ENCODE measurements around the gene RECQL5.

DNA sequence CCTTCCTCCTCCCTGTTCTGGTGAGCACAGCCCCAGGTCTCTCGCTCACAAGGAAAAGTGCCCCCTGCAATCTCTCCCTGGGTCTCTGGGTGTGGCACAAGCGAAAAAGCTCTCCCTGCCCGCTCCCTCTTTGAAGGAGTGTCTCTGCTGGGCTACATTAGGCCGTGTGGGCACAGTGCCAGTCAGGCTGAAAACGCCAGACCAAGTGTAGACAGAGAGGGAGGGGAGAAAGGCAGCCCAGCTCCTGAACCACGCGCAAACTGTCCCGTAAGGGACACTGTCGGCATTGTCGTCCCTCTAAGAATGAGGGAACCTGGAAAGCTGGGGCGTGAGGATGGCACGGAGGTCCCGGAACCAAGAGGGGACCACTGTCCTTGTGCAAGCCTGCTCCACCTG, 29.8 kb downstream of the RECQL5 start:
- TF ChIP-seq, protein P1, sequence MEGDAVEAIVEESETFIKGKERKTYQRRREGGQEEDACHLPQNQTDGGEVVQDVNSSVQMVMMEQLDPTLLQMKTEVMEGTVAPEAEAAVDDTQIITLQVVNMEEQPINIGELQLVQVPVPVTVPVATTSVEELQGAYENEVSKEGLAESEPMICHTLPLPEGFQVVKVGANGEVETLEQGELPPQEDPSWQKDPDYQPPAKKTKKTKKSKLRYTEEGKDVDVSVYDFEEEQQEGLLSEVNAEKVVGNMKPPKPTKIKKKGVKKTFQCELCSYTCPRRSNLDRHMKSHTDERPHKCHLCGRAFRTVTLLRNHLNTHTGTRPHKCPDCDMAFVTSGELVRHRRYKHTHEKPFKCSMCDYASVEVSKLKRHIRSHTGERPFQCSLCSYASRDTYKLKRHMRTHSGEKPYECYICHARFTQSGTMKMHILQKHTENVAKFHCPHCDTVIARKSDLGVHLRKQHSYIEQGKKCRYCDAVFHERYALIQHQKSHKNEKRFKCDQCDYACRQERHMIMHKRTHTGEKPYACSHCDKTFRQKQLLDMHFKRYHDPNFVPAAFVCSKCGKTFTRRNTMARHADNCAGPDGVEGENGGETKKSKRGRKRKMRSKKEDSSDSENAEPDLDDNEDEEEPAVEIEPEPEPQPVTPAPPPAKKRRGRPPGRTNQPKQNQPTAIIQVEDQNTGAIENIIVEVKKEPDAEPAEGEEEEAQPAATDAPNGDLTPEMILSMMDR (IDR thresholded peaks at IDR 0.05), result no peak
- TF ChIP-seq POLR2A (IDR thresholded peaks at IDR 0.05), result no peak
